Kidney (tissue), 14 donors: Measurements from ENCODE around the gene XPO4. TPM values are rescaled to one million over a fixed set of nuclear protein-coding genes. Genes with fewer than 3 reads are reported as not detected.

ENCODE experiments used
- DNase-seq, 5 donors: peaks; one replicate each; pipeline ENCODE4 v3.0.0-alpha.2; 2013 to 2020
- FAIRE-seq: peaks from 2 replicates; lab custom pipeline; 2012; peaks lifted over from hg19 to GRCh38; lab: Jason Lieb, UNC
- H3K27ac ChIP-seq, 2 donors: one replicate each; pipeline ENCODE4 v1.7.0; 2013; ENCODE audit warnings: low read depth in 2 of 2, low read length in 2 of 2, inconsistent platforms in 1 of 2
- H3K27me3 ChIP-seq: one replicate; pipeline ENCODE4 v1.7.1; 2013; ENCODE audit warnings: low read length, inconsistent platforms; ENCODE audit not compliant: control insufficient read depth, insufficient read depth
- H3K36me3 ChIP-seq, 3 donors: one replicate each; pipeline versions ENCODE4 v1.7.0 to v1.7.1; 2013; ENCODE audit warnings: low read length in 3 of 3, control low read depth in 1 of 3, inconsistent platforms in 1 of 3; ENCODE audit not compliant: insufficient read depth in 3 of 3, control insufficient read depth in 2 of 3
- H3K4me1 ChIP-seq, 3 donors: one replicate each; pipeline versions ENCODE4 v1.7.0 to v1.7.1; 2013; ENCODE audit warnings: low read length in 3 of 3, inconsistent platforms in 1 of 3, low read depth in 1 of 3; ENCODE audit not compliant: control insufficient read depth in 2 of 3, insufficient read depth in 2 of 3
- H3K4me3 ChIP-seq, 3 donors: one replicate each; pipeline versions ENCODE4 v1.7.0 to v1.8.1; 2013; ENCODE audit warnings: low read length in 3 of 3, control low read depth in 1 of 3, inconsistent platforms in 1 of 3
- H3K9ac ChIP-seq, 3 donors: one replicate each; pipeline versions ENCODE4 v1.7.0 to v1.7.1; 2013; ENCODE audit warnings: low read length in 3 of 3, control low read depth in 1 of 3, inconsistent platforms in 1 of 3
- H3K9me3 ChIP-seq, 3 donors: one replicate each; pipeline versions ENCODE4 v1.7.0 to v1.7.1; 2013; ENCODE audit warnings: low read length in 3 of 3, control low read depth in 1 of 3, inconsistent platforms in 1 of 3; ENCODE audit not compliant: control insufficient read depth in 2 of 3, insufficient read depth in 1 of 3
- intact Hi-C: fragments of 100-400 bp; cut with DNase I; formaldehyde crosslinking; loops from one replicate; pipeline ENCODE4 v1.11.1; 2022
- polyA plus RNA-seq: library from polyadenylated mRNA; stranded (reverse); fragments of 350-450 nt; fragmentation: Illumina TruSeq; extraction: RNeasy Lipid Tissue Mini Kit (QIAGEN cat#74804); gene quantifications from one replicate; pipeline ENCODE4 v1.2.3, GENCODE V29; 2014; ENCODE audit warnings: low read depth, low replicate concordance; ENCODE audit not compliant: insufficient read depth
- total RNA-seq: library from RNA; stranded (reverse); fragmentation: NEBNext Ultra II Directional; extraction: Animal tissue kit (Norgen Biotek cat#: 25700); gene quantifications from one replicate; pipeline ENCODE4 v1.2.1, GENCODE V29; 2021
- TF ChIP-seq, protein P1 (sequence below): IDR thresholded peaks from 3 replicates; pipeline ENCODE4 v1.5.1; 2012; ENCODE audit warnings: mild to moderate bottlenecking, moderate library complexity, borderline replicate concordance; ENCODE audit not compliant: insufficient read depth; ENCODE audit errors: extremely low read depth
- donor health status: control.
- donor health status: control.
- donor health status: control.
- donor health status: control.
- donor health status: control.
- donor health status: DM: yes; HTN: yes; CAD: no.
- donor health status: Normal renal cell carcinoma (clear cell type).

The XPO4 gene
- total and polyA plus RNA-seq, 2 donors from 2014 or later = 3.3 to 17.4 TPM

GRCh38 chr13:20823071-20823470, 79.5 kb downstream of the XPO4 start:
- Histone ChIP-seq H3K27ac (no peak overlapping the region), H3K27me3 (no peaks in the 10 kb centered on the region), H3K9ac (no peak overlapping the region), H3K4me3 (no peak overlapping the region), H3K36me3 (peaks cover 0 to 6% (median 0%) of the 10 kb centered on the region in 3 donors), H3K4me1 (no peaks in the 10 kb centered on the region), H3K9me3 (no peaks in the 10 kb centered on the region)
- no peak for DNase-seq
- intact Hi-C loops = loop anchor here (10.0 kb wide), 1 partner anchor 118 kb away; the partner anchor contains the start of gene IL17D
- TF ChIP-seq, protein P1, sequence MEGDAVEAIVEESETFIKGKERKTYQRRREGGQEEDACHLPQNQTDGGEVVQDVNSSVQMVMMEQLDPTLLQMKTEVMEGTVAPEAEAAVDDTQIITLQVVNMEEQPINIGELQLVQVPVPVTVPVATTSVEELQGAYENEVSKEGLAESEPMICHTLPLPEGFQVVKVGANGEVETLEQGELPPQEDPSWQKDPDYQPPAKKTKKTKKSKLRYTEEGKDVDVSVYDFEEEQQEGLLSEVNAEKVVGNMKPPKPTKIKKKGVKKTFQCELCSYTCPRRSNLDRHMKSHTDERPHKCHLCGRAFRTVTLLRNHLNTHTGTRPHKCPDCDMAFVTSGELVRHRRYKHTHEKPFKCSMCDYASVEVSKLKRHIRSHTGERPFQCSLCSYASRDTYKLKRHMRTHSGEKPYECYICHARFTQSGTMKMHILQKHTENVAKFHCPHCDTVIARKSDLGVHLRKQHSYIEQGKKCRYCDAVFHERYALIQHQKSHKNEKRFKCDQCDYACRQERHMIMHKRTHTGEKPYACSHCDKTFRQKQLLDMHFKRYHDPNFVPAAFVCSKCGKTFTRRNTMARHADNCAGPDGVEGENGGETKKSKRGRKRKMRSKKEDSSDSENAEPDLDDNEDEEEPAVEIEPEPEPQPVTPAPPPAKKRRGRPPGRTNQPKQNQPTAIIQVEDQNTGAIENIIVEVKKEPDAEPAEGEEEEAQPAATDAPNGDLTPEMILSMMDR = no peak
- FAIRE-seq = no peak

GRCh38 chr13:20822406-20822805, 80.1 kb downstream of the XPO4 start:
- Histone ChIP-seq H3K27me3 (no peaks in the 10 kb centered on the region), H3K9me3 (no peaks in the 10 kb centered on the region), H3K4me1 (no peaks in the 10 kb centered on the region), H3K4me3 (no peak overlapping the region), H3K9ac (no peak overlapping the region), H3K36me3 (peaks cover 0 to 6% (median 0%) of the 10 kb centered on the region in 3 donors), H3K27ac (no peak overlapping the region)
- TF ChIP-seq, protein P1 = no peak
- intact Hi-C loops = loop anchor here (10.0 kb wide), 1 partner anchor 118 kb away; the partner anchor contains the start of gene IL17D
- DNase-seq (no peak), FAIRE-seq (no peak)

- Histone ChIP-seq H3K27me3 (no peaks in the 10 kb centered on the region), H3K9ac (no peak overlapping the region), H3K36me3 (peaks cover 0 to 6% (median 0%) of the 10 kb centered on the region in 3 donors), H3K4me3 (no peak overlapping the region), H3K9me3 (no peaks in the 10 kb centered on the region), H3K4me1 (no peaks in the 10 kb centered on the region), H3K27ac (no peak overlapping the region)
- intact Hi-C loops = loop anchor here (10.0 kb wide), 1 partner anchor 115 kb away; the partner anchor contains the start of gene IL17D
- TF ChIP-seq, protein P1 = no peak
- DNase-seq = no peak
- FAIRE-seq = no peak
Observed at GRCh38 chr13:20819715-20820114, 82.8 kb downstream of the XPO4 start.

DNA sequence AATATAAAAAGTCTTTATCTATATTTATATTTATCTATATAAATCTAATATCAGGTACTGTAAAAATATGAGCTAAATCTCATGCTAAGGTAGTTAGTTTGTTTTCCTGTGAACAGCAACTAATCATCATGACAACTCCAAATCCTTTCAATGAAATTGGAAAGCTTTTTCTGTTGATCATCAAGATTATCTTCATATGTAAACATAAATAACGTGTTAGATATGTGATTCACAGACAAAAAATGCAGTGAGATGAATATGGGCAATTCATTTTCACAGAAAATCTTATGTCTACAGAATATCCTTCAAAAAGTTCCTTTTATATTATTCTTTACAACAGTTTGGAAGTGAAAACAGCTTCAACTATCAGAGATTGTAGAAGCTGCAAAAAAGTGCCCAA, 87.1 kb downstream of the XPO4 start:
- DNase-seq = no peak
- intact Hi-C loops = no loop called here
- Histone ChIP-seq H3K27ac (no peak overlapping the region), H3K9me3 (no peaks in the 10 kb centered on the region), H3K9ac (no peak overlapping the region), H3K4me3 (no peak overlapping the region), H3K4me1 (no peaks in the 10 kb centered on the region), H3K27me3 (no peaks in the 10 kb centered on the region), H3K36me3 (no peaks in the 10 kb centered on the region)
- FAIRE-seq = no peak
- TF ChIP-seq, protein P1 = no peak
